Stomach (tissue), 19 donors: Measurements from ENCODE around the gene RAB3B. TPM values are rescaled to one million over a fixed set of nuclear protein-coding genes. Genes with fewer than 3 reads are reported as not detected.

Experiments used
- DNase-seq, 2 donors: peaks; one replicate each; pipeline versions ENCODE4 v3.0.0 to v3.0.0-alpha.2; 2013 to 2019
- H3K27ac ChIP-seq, 5 donors: fragments of 200-600 bp in 4 of 5; sonication (generic) in 4 of 5; one replicate each; pipeline ENCODE4 v1.5.1; 2013 to 2019; ENCODE audit warnings: mild to moderate bottlenecking in 1 of 5, moderate library complexity in 1 of 5
- H3K27me3 ChIP-seq, 3 donors: fragments of 200-600 bp; sonication (generic); one replicate each; pipeline ENCODE4 v1.5.1; 2017 to 2019; ENCODE audit warnings: mixed run types in 1 of 3
- H3K36me3 ChIP-seq, 4 donors: fragments of 200-600 bp; sonication (generic); 1 replicate in 3 of 4; 2 replicates in 1 of 4; pipeline ENCODE4 v1.5.1; 2016 to 2019
- H3K4me1 ChIP-seq, 4 donors: fragments of 200-600 bp; sonication (generic); one replicate each; pipeline ENCODE4 v1.5.1; 2016 to 2019
- H3K4me3 ChIP-seq, 4 donors: fragments of 200-600 bp; sonication (generic) in 3 of 4; one replicate each; pipeline ENCODE4 v1.5.1; 2016 to 2019; ENCODE audit warnings: mild to moderate bottlenecking in 1 of 4
- H3K9me3 ChIP-seq, 4 donors: fragments of 200-600 bp; sonication (generic); one replicate each; pipeline ENCODE4 v1.5.1; 2016 to 2019
- EP300 ChIP-seq: sonication (generic); formaldehyde crosslinking; IDR thresholded peaks from one replicate; pipeline ENCODE4 v1.6.1; 2017; ENCODE audit warnings: antibody characterized with exemption
- POLR2A ChIP-seq, 4 donors: fragments of 450-650 bp; IDR thresholded peaks; one replicate each; pipeline ENCODE4 v1.6.1; 2016; ENCODE audit warnings: antibody characterized with exemption in 4 of 4, control low read depth in 2 of 4, mild to moderate bottlenecking in 1 of 4, moderate library complexity in 1 of 4
- POLR2AphosphoS5 ChIP-seq, 3 donors: sonication (generic); formaldehyde crosslinking; IDR thresholded peaks; one replicate each; pipeline ENCODE4 v1.6.1; 2016; ENCODE audit warnings: antibody characterized with exemption in 3 of 3
- WGBS, 5 donors: extraction: QIAGEN DNeasy Blood & Tissue Kit in 3 of 5; methylation state at CpG; one replicate each; pipeline versions ENCODE4 v1.1.5 to v1.1.7; 2013 to 2018; 5-methylcytosine and 5-hydroxymethylcytosine counted together
- intact Hi-C: fragments of 100-400 bp; cut with DNase I; formaldehyde crosslinking; loops from one replicate; pipeline ENCODE4 v1.15.1; 2023; ENCODE audit warnings: low total_unique reads
- long read RNA-seq, 10 donors: transcript quantifications; one replicate each; lab custom pipeline, GENCODE V29; 2026
- polyA plus RNA-seq, 3 donors: library from polyadenylated mRNA; stranded (reverse); fragments of 200-250 nt; gene quantifications; one replicate each; pipeline ENCODE4 v1.2.3, GENCODE V29; 2013
- total RNA-seq, 5 donors: library from RNA; depleted of rRNA; stranded (reverse); fragments of >200 nt; gene quantifications; one replicate each; pipeline versions ENCODE4 v1.1.0 to v1.2.3, GENCODE V29; 2014 to 2016
- TF ChIP-seq, protein P1 (sequence below), 7 experiments: fragments of 450-650 bp in 4 of 7; fragments of 200-600 bp in 3 of 7; sonication (generic) in 3 of 7; IDR thresholded peaks; one replicate each; pipeline ENCODE4 v1.5.1; 2016 to 2019; ENCODE audit warnings: antibody characterized with exemption in 7 of 7, control low read depth in 2 of 7, mild to moderate bottlenecking in 1 of 7
- donor health status: healthy with polysubstance abuse.
- donor health status: Bipolar disorder and iron deficiency.
- donor health status: healthy.

Gene RAB3B, protein sequence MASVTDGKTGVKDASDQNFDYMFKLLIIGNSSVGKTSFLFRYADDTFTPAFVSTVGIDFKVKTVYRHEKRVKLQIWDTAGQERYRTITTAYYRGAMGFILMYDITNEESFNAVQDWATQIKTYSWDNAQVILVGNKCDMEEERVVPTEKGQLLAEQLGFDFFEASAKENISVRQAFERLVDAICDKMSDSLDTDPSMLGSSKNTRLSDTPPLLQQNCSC
- total RNA-seq (1 to 10 TPM in 2 of 5 donors, under 1 TPM in 3; under 0.01 to 2.2 (median 0.14) TPM), polyA plus RNA-seq (under 1 TPM in 2 of 3 donors, not detected in 1; 0.13 to 0.31 TPM)
- long read RNA-seq, donor 1, full-length matches to known transcripts: 2 of 2 reads
- long read RNA-seq, donor 1, partial matches to known transcripts: 0 of 2 reads
- long read RNA-seq, donor 1, other reads (novel, unspliced or antisense): 0 of 2 reads
- long read RNA-seq, donor 2, full-length matches to known transcripts: 1 of 1 reads
- long read RNA-seq, donor 2, partial matches to known transcripts: 0 of 1 reads
- long read RNA-seq, donor 2, other reads (novel, unspliced or antisense): 0 of 1 reads
- long read RNA-seq, donor 3: 0 reads
- long read RNA-seq, donor 4: 0 reads
- long read RNA-seq, donor 5, full-length matches to known transcripts: 2 of 2 reads
- long read RNA-seq, donor 5, partial matches to known transcripts: 0 of 2 reads
- long read RNA-seq, donor 5, other reads (novel, unspliced or antisense): 0 of 2 reads
- long read RNA-seq, donor 6: 0 reads
- long read RNA-seq, donor 7, full-length matches to known transcripts: 1 of 1 reads
- long read RNA-seq, donor 7, partial matches to known transcripts: 0 of 1 reads
- long read RNA-seq, donor 7, other reads (novel, unspliced or antisense): 0 of 1 reads
- long read RNA-seq, donor 8, full-length matches to known transcripts: 1 of 1 reads
- long read RNA-seq, donor 8, partial matches to known transcripts: 0 of 1 reads
- long read RNA-seq, donor 8, other reads (novel, unspliced or antisense): 0 of 1 reads
- long read RNA-seq, donor 9: 0 reads
- long read RNA-seq, donor 10: 0 reads

DNA sequence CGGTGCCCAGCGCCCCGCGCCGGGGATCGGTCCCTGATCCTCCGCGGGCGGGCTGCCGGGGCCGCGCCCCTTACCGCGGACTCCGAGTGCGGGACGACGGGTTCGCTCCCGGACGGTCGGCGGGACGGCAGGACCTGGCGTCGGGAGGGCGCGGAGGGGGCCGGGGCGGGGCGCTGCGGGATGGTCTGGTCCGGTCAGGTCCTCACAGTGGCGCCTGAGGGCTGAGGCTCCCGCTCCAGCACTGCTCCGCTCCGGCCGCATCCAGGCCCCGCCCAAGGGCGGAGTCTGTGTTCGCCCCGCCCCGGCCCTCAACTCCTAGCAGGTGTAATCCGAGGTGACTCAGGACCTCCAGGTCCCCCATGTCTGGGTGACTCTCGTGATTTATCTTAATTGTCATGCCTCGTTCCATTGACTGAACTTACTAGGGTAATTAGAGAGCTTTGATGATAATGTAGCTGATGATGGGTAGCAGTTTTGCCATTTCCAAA lies at the start of gene RAB3B:
Gene RAB3B (minus strand): TSS at position 223 of the 488 bp plus-strand sequence. CDS start 13,583 bp downstream, outside the sequence.
- Histone ChIP-seq H3K36me3 (no peaks in the 10 kb centered on the region), H3K27ac (no peak within 1 kb of the TSS), H3K27me3 (peaks cover 4 to 53% (median 36%) of the 10 kb centered on the region in 3 donors), H3K4me3 (peak within 1 kb of the TSS; percentile 40 to 61 (median 50)), H3K4me1 (peaks cover 0 to 15% (median 11%) of the 10 kb centered on the region in 4 donors), H3K9me3 (no peaks in the 10 kb centered on the region)
- TF ChIP-seq POLR2A (IDR thresholded peaks at IDR 0.05) (no peak), EP300 (no peak), POLR2AphosphoS5 (IDR thresholded peaks at IDR 0.05) (no peak)
- TF ChIP-seq, protein P1, sequence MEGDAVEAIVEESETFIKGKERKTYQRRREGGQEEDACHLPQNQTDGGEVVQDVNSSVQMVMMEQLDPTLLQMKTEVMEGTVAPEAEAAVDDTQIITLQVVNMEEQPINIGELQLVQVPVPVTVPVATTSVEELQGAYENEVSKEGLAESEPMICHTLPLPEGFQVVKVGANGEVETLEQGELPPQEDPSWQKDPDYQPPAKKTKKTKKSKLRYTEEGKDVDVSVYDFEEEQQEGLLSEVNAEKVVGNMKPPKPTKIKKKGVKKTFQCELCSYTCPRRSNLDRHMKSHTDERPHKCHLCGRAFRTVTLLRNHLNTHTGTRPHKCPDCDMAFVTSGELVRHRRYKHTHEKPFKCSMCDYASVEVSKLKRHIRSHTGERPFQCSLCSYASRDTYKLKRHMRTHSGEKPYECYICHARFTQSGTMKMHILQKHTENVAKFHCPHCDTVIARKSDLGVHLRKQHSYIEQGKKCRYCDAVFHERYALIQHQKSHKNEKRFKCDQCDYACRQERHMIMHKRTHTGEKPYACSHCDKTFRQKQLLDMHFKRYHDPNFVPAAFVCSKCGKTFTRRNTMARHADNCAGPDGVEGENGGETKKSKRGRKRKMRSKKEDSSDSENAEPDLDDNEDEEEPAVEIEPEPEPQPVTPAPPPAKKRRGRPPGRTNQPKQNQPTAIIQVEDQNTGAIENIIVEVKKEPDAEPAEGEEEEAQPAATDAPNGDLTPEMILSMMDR (IDR thresholded peaks at IDR 0.05): no peak
- 1 to 4% (median 1%) methylated on average over 10 to 46 of the region's 46 CpGs for WGBS, 5 donors
- DNase-seq: peak; percentile 81 to 91
- intact Hi-C loops: no loop called here

DNA sequence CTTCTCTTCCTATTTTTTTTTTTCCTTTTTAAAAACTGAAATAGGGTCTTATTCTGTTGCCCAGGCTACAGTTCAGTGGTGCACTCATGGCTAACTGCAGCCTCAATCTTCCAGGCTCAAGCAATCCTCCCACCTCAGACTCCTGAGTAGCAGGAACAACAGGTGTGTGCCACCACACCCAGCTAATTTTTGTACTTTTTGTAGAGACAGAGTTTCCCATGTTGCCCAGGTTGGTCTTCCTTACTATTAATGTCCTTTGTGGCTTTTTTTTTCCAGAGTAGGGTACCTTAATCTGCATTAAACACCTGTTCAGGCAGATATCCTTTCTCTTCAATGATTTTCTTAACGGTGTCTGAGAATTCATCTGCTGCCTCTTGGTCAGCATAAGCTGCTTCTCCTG lies 47.4 kb upstream of the RAB3B start:
- TF ChIP-seq POLR2AphosphoS5 (IDR thresholded peaks at IDR 0.05) (no peak), EP300 (no peak)
- TF ChIP-seq, protein P1 (IDR thresholded peaks at IDR 0.05): no peak
- Histone ChIP-seq H3K27me3 (no peaks in the 10 kb centered on the region), H3K4me3 (no peak overlapping the region), H3K36me3 (peaks cover 7 to 51% (median 48%) of the 10 kb centered on the region in 4 donors), H3K4me1 (peaks cover 0 to 17% (median 6%) of the 10 kb centered on the region in 4 donors), H3K27ac (no peak overlapping the region), H3K9me3 (no peaks in the 10 kb centered on the region)
- 93 to 100% (median 95%) methylated on average over 1 of the region's 1 CpG for WGBS, 5 donors
- intact Hi-C loops: no loop called here
- DNase-seq: no peak

DNA sequence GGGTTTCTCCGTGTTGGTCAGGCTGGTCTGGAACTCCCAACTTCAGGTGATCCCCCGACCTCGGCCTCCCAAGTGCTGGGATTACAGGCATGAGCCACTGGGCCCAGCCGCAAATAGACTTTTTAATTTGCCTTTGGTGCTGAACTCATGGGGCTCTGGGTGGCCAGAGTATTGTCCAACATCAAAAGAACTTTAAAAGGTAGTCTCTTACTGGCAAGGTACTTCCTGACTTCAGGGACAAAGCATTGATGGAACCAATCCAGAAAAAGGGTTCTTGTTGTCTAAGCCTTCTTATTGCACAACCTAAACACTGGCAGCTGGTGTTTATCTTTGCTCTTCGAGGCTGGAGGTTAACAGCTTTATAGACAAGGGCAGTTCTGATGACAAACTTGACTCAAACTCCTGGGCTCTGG lies 46.9 kb upstream of the RAB3B start:
- H3K27me3 ChIP-seq: no peaks in the 10 kb centered on the region
- no peak overlapping the region for H3K4me3 ChIP-seq
- DNase-seq: peak in 1 of 2 donors; percentile 10
- H3K4me1 ChIP-seq: peaks cover 5 to 22% (median 11%) of the 10 kb centered on the region in 4 donors
- WGBS, 5 donors: 76 to 84% (median 82%) methylated on average over 5 of the region's 5 CpGs
- peak in 1 of 3 donors; percentile 16 for TF ChIP-seq POLR2AphosphoS5 (IDR thresholded peaks at IDR 0.05)
- no peak for TF ChIP-seq POLR2A (IDR thresholded peaks at IDR 0.05)
- H3K9me3 ChIP-seq: no peaks in the 10 kb centered on the region
- H3K36me3 ChIP-seq: peaks cover 7 to 51% (median 48%) of the 10 kb centered on the region in 4 donors
- H3K27ac ChIP-seq: no peak overlapping the region
- intact Hi-C loops: no loop called here

DNA sequence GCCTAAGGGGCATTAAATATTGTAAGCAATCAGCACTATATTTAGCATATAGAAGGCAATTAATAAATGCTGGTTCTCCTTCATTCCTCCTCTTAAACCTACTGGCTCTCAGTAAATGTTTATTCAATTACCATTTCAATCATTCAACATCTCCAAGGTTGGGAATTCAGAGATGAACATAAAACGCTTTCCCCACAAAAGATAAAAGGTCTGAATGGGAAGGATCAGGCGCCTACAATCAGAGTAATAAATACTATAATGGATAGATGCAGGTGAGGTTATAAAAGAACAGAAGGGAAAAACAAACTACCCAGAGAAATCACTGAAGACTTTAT lies 43.5 kb upstream of the RAB3B start:
- H3K4me1 ChIP-seq: peaks cover 20 to 56% (median 44%) of the 10 kb centered on the region in 4 donors
- WGBS, 5 donors: 94 to 99% (median 97%) methylated on average over 2 of the region's 2 CpGs
- peak overlapping the region; percentile 70 to 86 (median 81) for H3K4me3 ChIP-seq
- intact Hi-C loops: no loop called here
- H3K27ac ChIP-seq: peak overlapping the region in 4 of 5 donors; percentile 90 to 94 (median 92)
- H3K27me3 ChIP-seq: no peaks in the 10 kb centered on the region
- no peaks in the 10 kb centered on the region for H3K9me3 ChIP-seq
- TF ChIP-seq EP300 (no peak), POLR2A (IDR thresholded peaks at IDR 0.05) (no peak), POLR2AphosphoS5 (IDR thresholded peaks at IDR 0.05) (no peak)
- TF ChIP-seq, protein P1 (IDR thresholded peaks at IDR 0.05): no peak
- H3K36me3 ChIP-seq: peaks cover under 1 to 24% (median 21%) of the 10 kb centered on the region in 4 donors
- DNase-seq: no peak
